Right ventricle myocardium inferior (tissue), 1 donor: ENCODE data around the gene MED12. TPM values are rescaled to one million over a fixed set of nuclear protein-coding genes. Genes with fewer than 3 reads are reported as not detected.
A peak's percentile ranks its signal among the peaks of the same experiment; 100 is the strongest.

Experiments used
- ATAC-seq: fragments of 200-7000 bp; cut with Tn5 transposase; one replicate; pipeline ENCODE4 v1.9.1; 2020; ENCODE audit warnings: mild to moderate bottlenecking, moderate library complexity
- DNase-seq: peaks from one replicate; pipeline ENCODE4 v3.0.0; 2021; ENCODE audit errors: missing footprints
- intact Hi-C: fragments of 100-400 bp; cut with DNase I; formaldehyde crosslinking; loops from one replicate; pipeline ENCODE4 v1.11.0; 2022
- total RNA-seq: library from RNA; stranded (reverse); fragmentation: NEBNext Ultra II Directional; extraction: Animal tissue kit (Norgen Biotek cat#: 25700); gene quantifications from one replicate; pipeline ENCODE4 v1.2.1, GENCODE V29; 2021
- donor health status: DM: no; HTN: yes; CAD: no; lungs with severe emphysema.

The MED12 gene
- total RNA-seq, 1 donor from 2014 or later, result 19.4 TPM

GRCh38 chrX:71103110-71103983 is 15.0 kb upstream of the MED12 start:
- no peak for DNase-seq
- no peak for ATAC-seq
- intact Hi-C loops, result no loop called here

- intact Hi-C loops, result no loop called here
- no peak for ATAC-seq
- DNase-seq, result no peak
These were observed 12.8 kb upstream of the MED12 start for GRCh38 chrX:71105628-71106027.

GRCh38 chrX:71106427-71106826 is 12.0 kb upstream of the MED12 start, which contains the start of gene CXorf65:
CXorf65 (minus strand) TSS chrX:71106740; CDS start chrX:71106556, 184 bp downstream.
- intact Hi-C loops, result no loop called here
- no peak for ATAC-seq

GRCh38 chrX:71107245-71107644 is 11.2 kb upstream of the MED12 start:
- DNase-seq, result no peak
- intact Hi-C loops, result no loop called here

More at GRCh38 chrX:71106427-71106826, 12.0 kb upstream of the MED12 start, which contains the start of gene CXorf65:
- no peak for DNase-seq

GRCh38 chrX:71107762-71108360 is 10.5 kb upstream of the MED12 start:
- no peak for DNase-seq
- intact Hi-C loops, result no loop called here
- no peak for ATAC-seq

More at GRCh38 chrX:71107245-71107644, 11.2 kb upstream of the MED12 start:
- ATAC-seq, result no peak

- ATAC-seq (no peak), DNase-seq (no peak)
- intact Hi-C loops, result no loop called here
These were observed 9.3 kb upstream of the MED12 start for GRCh38 chrX:71109051-71109450.

- intact Hi-C loops, result no loop called here
- ATAC-seq (no peak), DNase-seq (no peak)
These were observed 7.1 kb upstream of the MED12 start, which contains the start of gene IL2RG for GRCh38 chrX:71111141-71111843. IL2RG (minus strand) TSS chrX:71111577; CDS start chrX:71111539, 38 bp downstream.

GRCh38 chrX:71111921-71112431 is 6.4 kb upstream of the MED12 start:
- intact Hi-C loops, result no loop called here
- ATAC-seq (no peak), DNase-seq (no peak)

GRCh38 chrX:71117358-71117757 is 1.0 kb upstream of the MED12 start:
- ATAC-seq, result no peak
- no peak for DNase-seq
- intact Hi-C loops, result no loop called here

GRCh38 chrX:71118985-71119535 is 664 bp downstream of the MED12 start:
- ATAC-seq, result peak; percentile 29
- intact Hi-C loops, result no loop called here
- no peak for DNase-seq

GRCh38 chrX:71128166-71128833 is 9.9 kb downstream of the MED12 start:
- no peak for ATAC-seq
- no peak for DNase-seq
- intact Hi-C loops, result no loop called here

- ATAC-seq (peak; percentile 56), DNase-seq (peak; percentile 79)
- intact Hi-C loops, result no loop called here
These were observed 10.7 kb downstream of the MED12 start for GRCh38 chrX:71128915-71129765.

- intact Hi-C loops, result no loop called here
- no peak for DNase-seq
- no peak for ATAC-seq
These were observed 13.1 kb downstream of the MED12 start for GRCh38 chrX:71131510-71131909.

- ATAC-seq (no peak), DNase-seq (no peak)
- intact Hi-C loops, result no loop called here
These were observed 22.0 kb downstream of the MED12 start for GRCh38 chrX:71140440-71140839.

- intact Hi-C loops, result no loop called here
- no peak for DNase-seq
- no peak for ATAC-seq
These were observed 25.1 kb downstream of the MED12 start for GRCh38 chrX:71143508-71143907.

GRCh38 chrX:71144651-71145050 is 26.3 kb downstream of the MED12 start, which contains the start of gene NLGN3:
NLGN3 (plus strand) TSS chrX:71144841; CDS start chrX:71147750, 2,909 bp downstream.
- DNase-seq, result no peak
- intact Hi-C loops, result no loop called here
- ATAC-seq, result no peak

GRCh38 chrX:71147496-71148277 is 29.3 kb downstream of the MED12 start:
- no peak for DNase-seq
- intact Hi-C loops, result no loop called here

More at GRCh38 chrX:71147496-71148277, 29.3 kb downstream of the MED12 start:
- ATAC-seq, result no peak
